Stimulated activated CD8-positive, alpha-beta memory T cell treated with anti-CD3 and anti-CD28 coated beads, Interleukin-12 subunit alpha, Interleukin-12 subunit beta, amount 100 ng/mL, for 24 hours (primary cell): ENCODE measurements around the gene UBAC1.
"Not testable (repeated sequence)": the region's sequence is repeated elsewhere in the genome, so short reads cannot be mapped to it uniquely, and the experiment has no call there.

ENCODE experiments used
- DNase-seq: peaks from one replicate; pipeline ENCODE4 v3.0.0-alpha.2; 2020; ENCODE audit errors: extremely low read depth

The UBAC1 gene

DNA sequence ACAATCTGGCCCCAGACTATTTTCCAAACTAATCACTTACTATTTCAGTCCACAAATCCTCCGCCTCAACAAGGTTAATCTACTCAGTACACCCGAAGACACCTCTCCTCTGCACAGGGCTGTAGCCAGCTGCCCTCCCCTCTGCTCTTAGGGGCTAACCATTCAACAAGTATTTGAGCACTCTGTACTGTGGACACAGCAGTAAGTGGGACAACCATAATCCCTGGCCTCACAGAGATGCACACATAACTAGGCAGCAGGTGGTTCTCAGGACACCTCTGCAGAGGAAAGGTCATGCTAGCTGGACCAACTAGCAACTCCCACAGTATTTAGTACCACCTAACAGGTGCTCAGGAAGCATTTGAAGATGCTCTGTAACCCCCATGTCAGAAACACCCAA, 59.3 kb downstream of the UBAC1 start:
- DNase-seq: no peak

DNA sequence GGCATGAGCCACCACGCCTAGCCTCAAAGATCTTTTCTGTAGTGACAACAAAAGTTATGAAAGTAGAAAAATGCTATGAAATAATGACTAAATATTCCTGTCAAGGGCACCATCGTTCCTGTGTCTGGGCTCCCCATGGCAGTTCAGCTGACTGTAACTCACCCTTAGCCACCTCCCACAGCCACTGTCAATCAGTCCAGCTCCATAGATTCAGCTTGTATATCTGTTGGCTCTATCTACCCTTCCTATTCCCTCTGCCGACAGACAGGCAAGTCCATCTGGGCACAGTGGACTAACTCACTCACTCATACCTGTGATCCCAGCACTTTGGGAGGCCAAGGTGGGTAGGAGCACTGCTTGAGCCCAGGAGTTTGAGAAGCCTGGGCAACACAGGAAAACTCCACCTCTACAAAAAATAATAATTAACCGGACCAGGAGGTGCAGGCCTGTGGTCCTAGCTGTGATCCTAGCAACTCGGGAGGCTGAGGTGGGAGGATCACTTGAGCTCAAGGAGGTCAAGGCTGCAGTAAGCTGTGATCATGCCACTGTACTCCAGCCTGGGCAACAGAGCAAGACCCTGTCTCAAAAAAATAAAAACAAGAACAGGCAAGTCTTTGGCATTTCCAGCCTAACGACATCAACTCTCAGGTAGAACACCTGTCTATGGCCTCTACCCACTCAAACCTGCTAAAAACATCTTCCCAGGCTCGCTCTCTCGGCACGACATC, 60.0 kb downstream of the UBAC1 start:
- DNase-seq: no peak

DNA sequence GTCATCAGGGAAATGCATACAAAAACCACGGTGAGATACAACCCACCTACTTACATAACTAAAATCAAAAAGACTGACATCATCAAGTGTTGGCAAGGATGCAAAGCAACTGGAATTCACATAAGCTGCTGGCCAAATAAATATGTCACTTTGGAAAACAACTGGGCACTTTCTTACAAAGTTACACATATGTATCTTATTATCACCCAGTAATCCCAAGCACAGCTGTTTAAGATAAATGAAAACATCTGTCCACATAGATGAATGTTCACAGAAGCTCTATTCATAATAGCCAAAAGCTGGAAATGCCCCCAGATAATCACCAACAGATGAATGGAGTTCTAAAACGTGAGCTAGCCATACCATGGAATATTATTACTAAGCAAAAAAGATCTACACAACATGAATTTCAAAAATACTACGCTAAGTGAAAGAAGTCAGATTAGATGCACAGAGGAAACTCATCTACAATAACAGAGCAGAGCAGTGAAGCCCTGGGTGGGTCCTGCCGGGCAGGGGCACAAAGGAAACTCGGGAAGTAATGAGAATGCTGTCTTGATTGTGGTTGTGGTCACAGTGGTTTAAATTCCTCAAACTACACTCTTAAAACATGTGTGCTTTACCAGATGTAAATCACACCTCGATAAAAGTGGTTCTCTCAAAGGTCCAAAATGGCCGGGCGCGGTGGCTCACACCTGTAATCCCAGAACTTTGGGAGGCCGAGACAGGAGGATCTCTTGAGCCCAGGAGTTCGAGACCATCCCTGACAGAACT, 62.4 kb downstream of the UBAC1 start:
- DNase-seq: no peak

DNA sequence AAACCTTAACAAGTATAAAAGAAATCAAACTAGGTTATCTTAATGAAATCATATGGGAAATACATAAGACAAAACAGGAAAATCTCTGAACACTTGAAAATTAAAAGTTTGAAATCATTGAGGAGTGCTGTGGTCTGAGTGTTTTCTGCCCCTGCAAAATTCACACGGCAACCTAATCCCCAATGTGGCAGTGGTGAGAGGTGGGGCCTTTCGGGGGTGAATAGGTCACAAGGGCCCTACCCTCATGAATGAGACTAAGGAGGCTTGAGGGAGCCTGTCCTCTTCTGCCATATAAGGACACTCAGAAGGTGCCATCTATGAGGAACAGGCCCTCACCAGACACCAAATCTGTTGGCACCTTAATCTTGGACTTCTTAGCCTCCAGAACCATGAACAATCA, 64.5 kb downstream of the UBAC1 start:
- DNase-seq: no peak

DNA sequence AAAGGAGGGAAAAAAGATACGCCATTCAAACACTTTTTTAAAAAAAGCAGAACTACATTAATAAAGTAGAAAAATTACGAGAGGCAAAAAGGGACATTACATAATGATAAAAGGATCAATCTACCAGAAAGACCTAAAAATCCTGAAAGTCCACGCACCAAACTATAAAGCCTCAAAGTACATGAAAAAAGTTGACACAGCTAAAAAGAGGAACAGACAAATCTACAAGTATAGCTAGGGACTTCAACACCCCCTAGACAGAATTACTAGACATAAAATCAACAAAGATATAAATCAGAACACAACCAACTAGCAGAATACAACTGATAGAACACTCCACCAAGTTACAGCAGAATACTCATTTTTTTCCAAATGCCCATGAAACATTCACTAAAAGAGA, 65.0 kb downstream of the UBAC1 start:
- no peak for DNase-seq

DNA sequence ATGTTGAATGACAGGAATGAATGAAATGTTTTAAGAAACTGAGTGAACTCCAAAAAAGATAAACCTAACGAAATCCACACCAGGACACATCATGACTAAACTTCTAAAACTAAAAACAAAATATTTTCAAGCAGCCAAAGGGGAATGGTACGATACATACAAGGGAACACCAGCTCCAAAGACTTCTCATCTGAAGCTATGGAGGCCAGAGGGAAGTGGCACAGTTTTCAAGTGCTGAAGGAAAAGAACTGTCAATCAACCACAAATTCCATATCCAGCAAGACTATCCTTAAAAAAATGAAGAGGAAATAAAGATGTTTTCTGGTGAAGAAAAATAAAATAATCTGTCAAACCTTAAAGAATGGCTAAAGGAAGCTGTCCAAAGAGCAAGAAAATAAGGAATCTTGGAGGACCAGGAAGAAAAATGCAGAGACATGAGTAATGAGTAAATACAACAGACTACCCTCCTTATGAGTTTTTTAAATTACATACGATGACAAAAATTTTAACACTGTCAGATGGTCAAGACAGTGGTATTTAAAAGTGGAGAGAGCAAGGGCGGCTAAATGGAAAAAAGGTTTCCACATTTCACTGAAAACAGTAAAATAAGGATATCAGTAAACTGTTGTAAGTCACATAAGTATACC, 65.8 kb downstream of the UBAC1 start:
- no peak for DNase-seq

DNA sequence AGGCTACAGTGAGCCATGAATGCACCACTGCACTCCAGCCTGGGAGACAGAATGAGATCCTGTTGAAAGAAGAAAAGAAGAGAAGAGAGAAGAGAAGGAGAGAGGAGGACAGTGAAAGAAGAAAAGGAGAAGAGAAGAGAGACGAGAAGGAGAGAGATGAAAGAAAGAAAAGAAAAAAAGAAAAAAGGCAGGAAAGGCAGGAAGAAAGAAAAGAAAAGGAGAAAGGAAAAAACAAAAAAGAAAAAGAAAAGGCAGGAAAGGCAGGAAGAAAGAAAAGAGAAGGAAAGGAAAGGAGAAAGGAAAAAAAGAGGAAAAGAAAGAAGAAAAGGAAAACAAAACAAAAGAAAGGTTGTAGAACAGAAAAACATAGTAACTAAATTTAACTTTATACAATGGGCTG, 68.1 kb downstream of the UBAC1 start:
- DNase-seq: no peak

DNA sequence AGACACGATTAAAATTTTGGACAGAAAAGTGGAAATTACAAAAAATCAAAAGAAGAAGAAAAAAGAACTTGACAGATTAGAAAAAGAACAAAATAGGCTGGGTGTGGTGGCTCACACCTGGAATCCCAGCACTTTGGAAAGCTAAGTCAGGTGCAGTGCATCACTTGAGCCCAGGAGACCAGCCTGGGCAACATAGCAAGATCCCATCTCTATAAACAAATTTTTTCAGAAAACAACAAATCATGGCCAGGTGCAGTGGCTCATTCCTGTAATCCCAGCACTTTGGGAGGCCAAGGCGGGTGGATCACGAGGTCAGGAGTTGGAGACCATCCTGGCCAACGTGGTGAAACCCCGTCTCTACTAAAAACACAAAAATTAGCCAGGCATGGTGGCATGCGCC, 68.8 kb downstream of the UBAC1 start:
- not testable (repeated sequence) for DNase-seq

DNA sequence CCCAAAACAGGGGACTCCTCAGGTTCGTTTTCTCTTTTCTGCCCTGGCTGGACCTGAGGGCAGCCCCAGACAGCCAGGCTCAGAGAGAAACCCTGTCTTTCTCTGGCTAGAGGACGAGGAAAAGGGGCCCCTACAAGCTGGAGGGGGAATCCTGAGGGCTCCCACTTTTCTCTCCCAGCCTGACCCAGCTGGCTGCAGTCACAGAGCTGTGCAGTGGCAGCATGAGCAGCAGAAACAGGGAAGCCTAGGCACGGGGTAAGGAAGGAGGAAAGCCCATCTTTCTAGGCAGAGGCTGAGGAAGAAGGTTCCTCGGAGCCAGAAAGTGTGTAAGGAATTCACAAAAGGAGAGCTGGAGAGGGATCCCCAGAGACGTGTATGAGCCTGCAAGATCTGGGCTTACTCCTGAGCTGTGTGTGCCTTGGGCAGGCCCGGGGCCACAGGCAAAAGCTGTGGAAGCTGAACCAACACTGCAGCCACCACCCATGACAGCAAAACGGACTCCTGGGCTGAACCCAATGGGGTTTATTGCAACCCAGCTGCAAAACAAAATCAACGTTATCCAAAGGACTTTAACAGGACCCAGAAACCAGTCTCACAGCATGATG, 70.0 kb downstream of the UBAC1 start:
- DNase-seq: no peak

DNA sequence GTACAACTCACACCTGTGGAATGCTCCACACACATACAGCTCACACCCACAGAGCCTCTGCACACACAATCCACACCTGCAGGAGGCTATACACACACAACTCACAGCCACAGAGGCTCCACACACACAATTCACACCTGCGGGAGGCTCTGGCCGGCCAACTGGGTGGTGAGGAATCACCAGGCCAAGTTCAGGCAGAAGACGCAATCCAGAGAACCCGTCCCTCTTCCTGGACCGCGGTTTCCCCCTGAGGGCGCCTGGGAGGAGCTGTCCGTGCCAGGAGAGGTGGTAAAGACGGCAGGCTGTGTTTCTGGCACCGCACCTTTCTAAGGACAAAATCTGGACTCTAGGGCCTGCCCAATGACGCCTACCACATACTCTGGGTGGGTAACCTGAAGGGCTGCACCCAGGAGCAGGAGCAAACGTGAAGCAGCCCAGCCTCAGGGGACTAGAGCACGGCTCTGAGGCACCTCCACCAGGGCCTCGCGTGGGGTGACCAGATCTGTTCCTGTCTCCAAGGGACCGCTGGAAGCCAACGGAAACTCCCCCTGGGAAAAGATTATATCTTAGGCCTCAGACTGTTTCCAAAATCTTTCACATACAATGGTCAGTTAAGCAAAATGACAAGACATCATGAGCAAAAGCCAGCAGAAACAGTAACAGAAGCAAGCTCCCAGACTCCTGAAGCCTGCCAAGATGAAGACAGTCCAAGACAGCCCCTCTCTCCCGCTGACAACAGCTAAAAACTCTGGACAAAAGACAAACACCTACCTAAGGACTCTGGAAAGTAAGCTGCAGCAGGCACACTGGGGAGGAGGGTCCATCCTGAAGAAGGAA, 70.8 kb downstream of the UBAC1 start:
- DNase-seq: no peak

DNA sequence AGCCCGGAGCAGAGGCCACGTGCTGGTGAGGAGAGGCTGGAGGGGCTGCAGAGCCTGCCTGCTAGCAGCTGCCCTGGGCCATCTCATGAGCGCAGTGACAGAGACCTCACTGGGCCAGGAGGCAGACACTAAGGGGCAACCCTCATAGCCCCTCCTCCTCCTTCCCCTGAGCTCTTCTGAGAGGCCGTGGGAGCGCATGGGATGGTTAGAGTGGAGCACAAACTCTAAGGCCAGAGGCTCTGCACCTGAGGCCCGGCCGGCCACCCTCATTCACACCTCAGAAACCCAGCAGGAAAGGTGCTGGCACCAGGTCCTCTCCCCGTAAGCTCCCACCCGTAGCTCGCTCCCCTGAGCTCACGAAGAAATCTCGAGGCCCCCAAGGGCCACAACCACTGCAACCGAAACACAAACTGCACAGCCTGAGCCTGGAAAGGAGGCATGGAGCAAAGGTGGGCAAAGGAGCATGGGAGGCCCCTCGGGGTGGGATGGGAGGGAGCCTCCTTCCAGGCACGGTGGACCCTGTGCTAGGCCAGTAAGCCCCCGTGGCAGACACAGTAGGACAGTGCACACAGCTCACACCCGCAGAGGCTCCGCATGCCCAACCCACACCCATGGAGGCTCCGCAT, 71.5 kb downstream of the UBAC1 start:
- DNase-seq: no peak

DNA sequence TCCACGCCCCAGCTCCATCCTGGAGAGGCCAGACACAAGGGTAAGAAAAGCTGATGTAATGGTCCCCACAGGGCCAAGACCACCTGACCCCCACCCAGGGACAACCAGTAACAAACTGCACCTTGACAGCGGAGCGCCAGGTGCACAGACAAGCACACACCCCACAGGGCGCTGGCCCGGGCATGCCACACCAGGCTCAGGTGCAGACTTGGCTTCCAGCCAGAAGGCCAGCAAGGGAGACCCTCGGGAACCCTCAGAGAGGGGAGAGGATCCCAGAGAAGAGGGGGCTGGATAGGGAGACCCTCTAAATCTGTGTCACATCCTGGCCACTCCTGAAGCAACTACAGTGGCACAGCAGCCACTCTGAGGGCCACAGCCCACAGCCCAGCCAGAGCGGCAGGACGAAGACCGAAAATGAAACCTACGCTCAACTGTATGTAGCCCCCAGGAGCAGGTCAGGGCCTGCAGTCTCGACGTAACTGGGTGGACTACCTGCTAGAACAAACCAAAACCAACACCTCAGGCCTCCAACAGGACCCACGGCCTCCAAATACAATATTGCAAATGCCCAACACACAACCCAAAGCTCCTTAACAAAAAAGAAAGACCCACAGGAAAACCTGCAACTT, 72.3 kb downstream of the UBAC1 start:
- no peak for DNase-seq

DNA sequence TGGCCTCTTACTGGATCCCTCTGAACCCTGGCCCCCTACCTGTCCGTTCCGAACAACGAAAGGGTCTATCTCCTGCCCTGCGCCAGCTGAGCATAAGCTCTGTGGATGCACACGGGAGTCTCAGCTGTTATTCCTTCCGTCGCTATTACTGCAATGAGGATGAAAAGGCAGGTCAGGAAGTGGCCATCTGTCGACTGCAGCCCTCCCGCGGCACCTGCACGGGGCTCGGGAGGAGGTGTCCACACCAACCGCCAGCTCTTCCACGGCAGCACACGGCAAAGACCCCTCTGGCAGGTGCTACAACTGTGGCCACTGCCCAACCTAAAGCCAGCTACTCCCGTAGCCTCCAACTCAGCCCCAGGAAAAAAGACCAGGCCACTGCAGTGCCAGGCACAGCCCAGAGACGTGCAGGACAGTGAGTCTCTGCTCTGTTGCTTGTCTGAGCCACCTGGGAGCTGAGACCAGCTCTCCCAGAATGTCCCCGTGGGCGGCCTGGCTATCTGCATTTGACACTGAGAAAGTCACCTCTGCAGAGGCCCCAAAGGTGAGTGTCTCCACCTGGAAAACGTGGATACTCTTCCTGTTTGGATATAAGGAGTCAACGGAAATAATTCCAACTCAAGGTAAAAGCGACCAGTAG, 72.9 kb downstream of the UBAC1 start:
- DNase-seq: no peak

DNA sequence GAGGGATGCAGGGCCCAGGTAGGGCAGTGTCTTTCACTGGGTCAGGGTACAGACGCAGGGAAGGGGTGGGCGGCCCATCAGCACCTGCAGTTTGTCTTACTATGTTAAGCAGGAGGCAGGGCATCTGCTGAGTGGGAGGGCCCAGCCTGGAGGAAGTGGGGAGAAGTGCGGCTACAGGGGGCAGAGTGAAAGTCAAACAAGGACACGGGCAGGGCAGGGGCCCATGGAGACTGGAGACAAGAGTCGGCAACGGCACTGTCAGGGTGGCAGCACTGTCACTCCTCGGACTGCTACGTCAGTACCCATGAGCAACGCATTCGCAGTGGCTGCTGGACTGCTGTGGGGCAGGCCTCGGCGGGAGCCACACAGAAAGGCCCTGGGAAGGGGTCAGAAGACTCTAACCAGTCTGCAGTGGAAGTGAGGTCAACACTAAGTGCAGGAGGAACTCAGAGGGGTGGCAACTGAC, 73.6 kb downstream of the UBAC1 start:
- DNase-seq: no peak

DNA sequence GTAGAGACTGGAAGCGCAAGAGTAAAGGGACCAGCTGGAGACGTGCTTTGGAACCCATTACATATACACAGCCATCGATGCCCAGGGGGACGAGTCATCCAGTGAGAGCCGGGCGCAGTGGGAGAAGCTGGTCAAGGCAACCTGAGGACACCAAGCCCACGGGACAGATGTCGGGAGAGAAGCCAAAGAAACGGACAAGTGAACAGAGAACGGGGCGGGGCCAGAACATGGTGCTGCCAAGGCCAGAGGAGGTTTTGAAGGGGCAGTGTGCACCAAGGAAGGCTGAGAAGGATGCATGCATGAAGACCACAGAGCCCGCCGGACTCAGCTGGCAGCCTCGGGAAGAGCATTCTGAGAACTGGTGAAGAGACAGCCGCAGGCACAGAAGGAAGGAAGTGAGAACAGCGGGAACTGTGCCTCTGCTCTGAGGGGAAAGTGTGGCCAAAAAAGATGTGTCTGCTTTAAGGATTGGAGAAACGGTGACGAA, 74.1 kb downstream of the UBAC1 start:
- DNase-seq: no peak

DNA sequence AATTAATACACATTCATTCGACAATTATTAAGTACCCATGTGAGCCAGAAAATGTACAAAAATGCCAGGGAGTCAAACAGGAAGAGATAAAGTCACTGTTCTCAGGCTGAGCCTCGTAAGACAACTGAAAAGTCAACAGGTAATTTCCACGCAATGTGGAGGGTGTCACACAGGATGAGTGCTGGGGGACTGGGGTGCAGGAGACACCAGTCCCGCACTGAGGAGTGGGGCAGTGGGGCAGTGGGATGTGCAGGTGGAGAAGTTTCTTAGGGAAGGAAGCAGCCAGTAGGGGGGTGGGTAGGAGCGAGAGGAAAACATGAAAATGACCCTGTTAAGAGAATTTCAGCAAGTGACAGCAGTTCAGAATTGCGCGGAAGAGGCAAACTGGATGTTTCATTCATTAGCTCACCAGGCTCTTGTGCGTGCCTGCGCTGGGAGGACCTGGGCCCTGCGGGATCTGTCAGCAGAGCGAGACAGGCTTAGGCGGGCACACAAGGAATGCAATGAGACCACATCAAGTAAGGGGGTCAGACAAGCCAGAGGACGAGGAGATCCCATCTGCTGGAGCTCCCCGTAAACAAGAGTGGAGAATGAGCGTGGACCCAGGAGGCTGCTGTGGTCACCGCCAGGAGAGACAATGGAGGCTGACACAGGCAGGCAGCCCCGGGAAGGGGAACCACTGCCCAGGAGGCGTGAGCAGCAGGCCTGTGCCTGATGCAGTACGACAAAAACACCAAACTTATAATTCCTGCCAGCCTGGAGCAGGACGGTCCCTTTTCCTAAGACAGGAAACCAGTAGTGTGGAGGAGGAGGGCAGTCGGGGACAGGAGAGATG, 74.8 kb downstream of the UBAC1 start:
- no peak for DNase-seq

DNA sequence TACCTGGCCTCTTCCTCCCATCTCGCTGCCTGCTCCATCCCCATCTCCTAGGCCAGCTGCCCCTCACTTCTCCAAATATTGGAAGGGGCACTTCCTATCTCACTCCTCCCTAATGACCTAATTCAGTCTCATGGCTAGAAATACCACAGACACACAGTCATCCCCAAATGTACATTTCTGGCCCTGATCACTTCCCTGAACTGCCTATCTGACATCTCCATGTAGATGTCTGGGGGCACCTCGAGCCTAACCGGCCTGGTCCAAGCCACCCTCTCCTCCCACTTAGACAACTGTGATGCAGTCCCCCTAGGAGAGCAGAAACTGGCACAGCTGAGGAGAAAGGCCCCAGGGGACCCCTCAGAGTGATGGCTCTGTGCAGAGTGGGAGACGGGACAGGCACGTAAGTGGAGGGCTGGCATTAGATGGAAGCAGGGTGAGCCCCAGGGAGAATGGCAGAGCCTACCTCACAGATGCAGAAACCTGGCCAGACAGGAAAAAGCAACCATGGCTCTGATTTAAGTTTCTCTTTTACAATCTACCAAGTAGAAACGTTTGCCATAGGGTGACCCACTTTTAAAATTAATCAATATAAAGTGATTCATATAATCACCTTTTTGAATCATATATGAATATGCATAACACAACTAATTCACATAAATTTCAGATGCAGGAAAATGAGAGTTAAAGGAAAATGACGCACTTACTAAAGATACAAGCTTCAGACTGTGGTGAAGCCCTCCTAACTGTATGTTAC, 75.9 kb downstream of the UBAC1 start:
- DNase-seq: no peak

DNA sequence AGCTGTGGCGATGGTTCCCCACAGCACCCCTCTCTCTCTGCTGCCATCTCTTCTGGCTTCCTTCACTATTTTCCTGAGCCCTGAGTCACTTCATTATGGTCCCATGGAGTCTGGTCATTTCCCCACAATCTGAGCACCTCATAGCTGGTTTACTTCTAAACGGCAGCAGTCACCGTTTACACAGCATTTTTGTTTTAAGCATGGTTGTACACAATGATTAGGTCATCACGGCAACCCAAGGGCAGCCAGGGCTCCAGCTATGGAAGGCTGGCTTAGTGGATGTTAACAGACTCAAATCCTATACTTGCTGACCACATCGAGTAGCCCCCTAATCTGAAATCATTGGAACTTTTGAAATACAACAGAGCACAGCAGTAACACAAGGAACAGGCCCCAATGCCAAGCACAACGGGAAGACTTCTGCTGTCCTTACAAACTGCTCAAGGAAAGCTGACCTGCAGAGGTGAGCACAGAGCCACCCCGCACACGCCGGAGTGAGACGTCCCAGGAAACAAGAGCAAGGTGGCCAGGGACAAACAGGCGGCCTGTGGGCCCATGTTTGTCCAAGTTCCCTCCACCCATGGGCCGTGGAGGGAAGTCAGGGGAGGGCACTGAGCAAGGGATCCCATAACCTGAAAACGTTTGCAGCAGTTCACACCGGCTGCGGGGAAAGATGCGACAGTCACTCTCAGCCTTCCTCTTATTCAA, 76.7 kb downstream of the UBAC1 start:
- DNase-seq: no peak
